ENCODE results near the gene BRD4.

Gene BRD4

DNA sequence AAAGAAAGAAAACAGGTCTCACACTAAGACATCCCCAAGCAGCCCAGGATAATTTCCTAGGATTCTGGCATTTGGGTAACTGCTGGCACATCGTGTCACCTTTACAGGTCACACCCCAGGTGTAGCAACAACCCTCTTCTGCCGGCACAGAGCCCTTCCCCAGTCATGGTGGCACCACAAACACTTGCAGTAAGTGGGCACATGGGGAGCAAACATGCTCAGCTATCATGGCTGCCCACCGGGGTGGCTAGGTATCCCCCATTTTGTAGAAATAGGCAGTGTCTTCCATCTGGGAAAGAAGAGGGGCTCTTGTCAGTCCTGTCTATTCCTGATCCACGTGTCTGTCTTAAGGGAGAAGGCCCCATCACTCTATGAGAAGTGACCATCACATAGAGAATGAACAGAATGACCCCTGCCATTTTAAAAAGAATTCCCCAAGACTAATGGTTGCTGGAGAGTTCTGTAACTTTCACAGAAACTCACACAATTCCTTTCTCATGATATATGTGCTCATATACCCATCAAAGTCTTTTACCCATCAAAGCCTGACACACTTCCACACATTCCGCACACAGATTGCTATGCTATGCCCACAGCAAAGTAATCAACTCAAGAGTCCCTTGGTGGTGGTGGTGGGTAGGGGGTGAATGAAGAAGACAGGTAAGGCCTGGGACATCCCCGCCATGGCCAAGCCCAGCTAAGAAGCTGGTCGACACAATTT, 33.3 kb downstream of the BRD4 start:
- peak overlapping the region; percentile 12; the same call in 1 of the 2 replicates for H3K27ac ChIP-seq (ENCODE audit: extremely low read depth, low read depth, low read length)
- H3K4me1 ChIP-seq (ENCODE audit: control insufficient read depth, insufficient read depth, low read length), result peaks cover 49% of the 10 kb centered on the region
- ChIA-PET POLR2A (interaction anchor here (0.6 kb wide), 3 partner anchors 19 to 72 kb away, joined by 3 read pairs; no protein-coding TSS in a partner anchor), CTCF (interaction anchor here (0.7 to 1.0 kb wide), 2 partner anchors 16 to 405 kb away, joined by 3 read pairs; no protein-coding TSS in a partner anchor)
- H3K4me3 ChIP-seq (ENCODE audit: low read depth, low read length), result no peak overlapping the region
- peaks cover 0 to 10% of the 10 kb centered on the region in 2 experiments; a peak in 2 of 3 replicates for H3K36me3 ChIP-seq (ENCODE audit: control insufficient read depth in 2 of 2, insufficient read depth in 1 of 2, low read length in 2 of 2)
- no peaks in the 10 kb centered on the region for H3K9me3 ChIP-seq (ENCODE audit: control insufficient read depth, insufficient read depth, low read depth, low read length)
- TF ChIP-seq ZNF549 (tag by site-specific recombination; IDR thresholded peaks at IDR 0.05) (no peak), ZBTB20 (tag by site-specific recombination; IDR thresholded peaks at IDR 0.05) (0 out of 2 replicates have a peak, but pooled peaks have one; percentile 27)

DNA sequence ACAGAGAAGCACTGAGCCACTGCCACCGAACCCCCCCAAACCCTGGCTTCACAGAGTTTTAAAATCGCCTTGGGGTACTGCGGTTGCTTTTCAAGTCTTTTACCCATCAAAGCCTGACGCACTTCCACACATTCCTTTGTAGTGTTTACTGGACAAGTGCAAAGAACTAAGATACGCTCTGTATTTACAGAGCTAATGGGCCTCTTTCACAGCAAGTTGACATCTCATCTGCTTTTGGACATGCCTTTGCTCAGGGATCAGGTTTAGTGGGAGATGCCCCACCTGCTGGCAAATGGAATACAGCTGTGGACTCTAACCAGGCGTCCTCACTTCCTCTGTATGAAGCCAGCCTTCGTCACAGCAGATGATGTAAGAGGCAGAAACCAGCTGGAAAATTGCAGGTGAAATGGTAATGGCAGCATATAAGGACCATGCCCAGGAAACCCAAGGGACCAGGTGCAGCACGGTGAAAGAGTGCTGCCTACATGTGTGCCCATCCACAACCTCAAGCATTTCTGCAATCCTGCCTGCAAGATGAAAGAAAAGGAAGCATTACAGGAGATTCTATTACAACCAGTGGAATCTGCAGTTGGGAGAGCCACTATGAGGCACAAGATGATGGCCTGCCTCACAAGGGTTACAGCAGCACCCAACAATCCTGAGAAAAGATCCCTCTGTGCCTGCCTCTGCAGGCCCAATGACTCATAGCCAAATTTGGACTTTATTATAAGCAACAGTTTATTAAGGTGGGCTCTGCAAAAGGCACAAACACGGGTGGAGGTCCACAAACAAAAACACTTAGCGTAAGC, 34.7 kb downstream of the BRD4 start:
- CTCF ChIA-PET, result interaction anchor here (0.5 kb wide), 1 partner anchor 11 kb away, joined by 4 read pairs; no protein-coding TSS in a partner anchor
- peaks cover 47% of the 10 kb centered on the region for H3K4me1 ChIP-seq (ENCODE audit: control insufficient read depth, insufficient read depth, low read length)
- POLR2A ChIA-PET, result interaction anchor here (0.5 to 0.6 kb wide), 2 partner anchors 19 to 204 kb away, joined by 4 to 7 read pairs; no protein-coding TSS in a partner anchor
- peaks cover 0 to 10% of the 10 kb centered on the region in 2 experiments; a peak in 2 of 3 replicates for H3K36me3 ChIP-seq (ENCODE audit: control insufficient read depth in 2 of 2, insufficient read depth in 1 of 2, low read length in 2 of 2)
- H3K9me3 ChIP-seq (ENCODE audit: control insufficient read depth, insufficient read depth, low read depth, low read length), result no peaks in the 10 kb centered on the region
- peak overlapping the region; percentile 47 for H3K27ac ChIP-seq (ENCODE audit: extremely low read depth, low read depth, low read length)
- H3K4me3 ChIP-seq (ENCODE audit: low read depth, low read length), result no peak overlapping the region
- no peak for TF ChIP-seq ZNF18 (tag by site-specific recombination; IDR thresholded peaks at IDR 0.05)
- TF ChIP-seq ZIC2 (tag by site-specific recombination; IDR thresholded peaks at IDR 0.05), result peak; percentile 89
- TF ChIP-seq ZNF140 (tag by site-specific recombination; IDR thresholded peaks at IDR 0.05), result no peak
- TF ChIP-seq ZNF555 (tag by site-specific recombination; conservative IDR thresholded peaks at IDR 0.05), result no peak
- 0 out of 2 replicates have a peak, but pooled peaks have one; percentile 31 for TF ChIP-seq INSM2 (tag by site-specific recombination; IDR thresholded peaks at IDR 0.05)
- no peak for TF ChIP-seq ZNF114 (tag by site-specific recombination; IDR thresholded peaks at IDR 0.05)
- peak; percentile 74 for TF ChIP-seq ZBTB17 (tag by site-specific recombination; IDR thresholded peaks at IDR 0.05)
- no peak for TF ChIP-seq ZBTB10 (tag by site-specific recombination; IDR thresholded peaks at IDR 0.05)
- TF ChIP-seq ZNF585B (tag by site-specific recombination; IDR thresholded peaks at IDR 0.05), result no peak
- no peak for TF ChIP-seq ZNF416 (tag by site-specific recombination; IDR thresholded peaks at IDR 0.05)
- TF ChIP-seq ZNF112 (tag by site-specific recombination; IDR thresholded peaks at IDR 0.05), result no peak
- no peak for TF ChIP-seq ZNF624 (tag by site-specific recombination; IDR thresholded peaks at IDR 0.05)
- TF ChIP-seq ZNF600 (tag by site-specific recombination; IDR thresholded peaks at IDR 0.05), result peak; percentile 61
- no peak for TF ChIP-seq ZNF248 (tag by site-specific recombination; IDR thresholded peaks at IDR 0.05)
- TF ChIP-seq ZNF354C (tag by site-specific recombination; IDR thresholded peaks at IDR 0.05; ENCODE audit: borderline replicate concordance, low read depth), result no peak
- TF ChIP-seq ZNF521 (tag by site-specific recombination; IDR thresholded peaks at IDR 0.05), result no peak
- peak; percentile 26; the same call in 1 of the 2 replicates for TF ChIP-seq ZNF561 (tag by site-specific recombination; IDR thresholded peaks at IDR 0.05; ENCODE audit: borderline replicate concordance)
- peak; percentile 45 for TF ChIP-seq ZNF341 (tag by site-specific recombination; IDR thresholded peaks at IDR 0.05; ENCODE audit: low read depth)
- TF ChIP-seq SP7 (tag by site-specific recombination; IDR thresholded peaks at IDR 0.05), result peak; percentile 36; the same call in 1 of the 2 replicates
- TF ChIP-seq ZBTB20 (tag by site-specific recombination; IDR thresholded peaks at IDR 0.05), result peak; percentile 36
- TF ChIP-seq, protein P1, sequence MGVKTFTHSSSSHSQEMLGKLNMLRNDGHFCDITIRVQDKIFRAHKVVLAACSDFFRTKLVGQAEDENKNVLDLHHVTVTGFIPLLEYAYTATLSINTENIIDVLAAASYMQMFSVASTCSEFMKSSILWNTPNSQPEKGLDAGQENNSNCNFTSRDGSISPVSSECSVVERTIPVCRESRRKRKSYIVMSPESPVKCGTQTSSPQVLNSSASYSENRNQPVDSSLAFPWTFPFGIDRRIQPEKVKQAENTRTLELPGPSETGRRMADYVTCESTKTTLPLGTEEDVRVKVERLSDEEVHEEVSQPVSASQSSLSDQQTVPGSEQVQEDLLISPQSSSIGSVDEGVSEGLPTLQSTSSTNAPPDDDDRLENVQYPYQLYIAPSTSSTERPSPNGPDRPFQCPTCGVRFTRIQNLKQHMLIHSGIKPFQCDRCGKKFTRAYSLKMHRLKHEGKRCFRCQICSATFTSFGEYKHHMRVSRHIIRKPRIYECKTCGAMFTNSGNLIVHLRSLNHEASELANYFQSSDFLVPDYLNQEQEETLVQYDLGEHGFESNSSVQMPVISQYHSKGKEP (tag by site-specific recombination; IDR thresholded peaks at IDR 0.05), result peak; percentile 79
- TF ChIP-seq YY2 (tag by site-specific recombination; IDR thresholded peaks at IDR 0.05), result 0 out of 2 replicates have a peak, but pooled peaks have one; percentile 17

All from HEK293 (cell line).